ENCODE data around the gene LTBR.
"Not testable (repeated sequence)": the region's sequence is repeated elsewhere in the genome, so short reads cannot be mapped to it uniquely, and the experiment has no call there.

Gene LTBR

GRCh38 chr12:6407236-6407954 is 23.4 kb downstream of the LTBR start:
- DNase-seq (ENCODE audit: low read depth, low spot score), result no peak
- Histone ChIP-seq H3K4me1 (ENCODE audit: control insufficient read depth, insufficient read depth, low read length) (no peaks in the 10 kb centered on the region), H3K27me3 (ENCODE audit: control insufficient read depth, insufficient read depth, low read length) (no peaks in the 10 kb centered on the region), H3K9me3 (ENCODE audit: control insufficient read depth, insufficient read depth, low read length) (no peaks in the 10 kb centered on the region), H3K36me3 (ENCODE audit: control insufficient read depth, insufficient read depth, low read length) (no peaks in the 10 kb centered on the region), H3K4me3 (ENCODE audit: low read length) (no peak overlapping the region), H3K27ac (ENCODE audit: low read length) (no peak overlapping the region)
- no CpG with 5 or more reads among the region's 10 CpGs for WGBS (ENCODE audit: insufficient coverage, insufficient read length)

GRCh38 chr12:6416596-6416995 is 32.6 kb downstream of the LTBR start:
- no peak for DNase-seq (ENCODE audit: low read depth, low spot score)
- H3K4me3 ChIP-seq (ENCODE audit: low read length), result no peak overlapping the region
- no peaks in the 10 kb centered on the region for H3K36me3 ChIP-seq (ENCODE audit: control insufficient read depth, insufficient read depth, low read length)
- no peaks in the 10 kb centered on the region for H3K9me3 ChIP-seq (ENCODE audit: control insufficient read depth, insufficient read depth, low read length)
- H3K27ac ChIP-seq (ENCODE audit: low read length), result no peak overlapping the region
- H3K4me1 ChIP-seq (ENCODE audit: control insufficient read depth, insufficient read depth, low read length), result no peaks in the 10 kb centered on the region
- WGBS (ENCODE audit: insufficient coverage, insufficient read length), result 100% methylated on average over 1 of the region's 3 CpGs
- no peaks in the 10 kb centered on the region for H3K27me3 ChIP-seq (ENCODE audit: control insufficient read depth, insufficient read depth, low read length)

- no CpG with 5 or more reads among the region's 6 CpGs for WGBS (ENCODE audit: insufficient coverage, insufficient read length)
- H3K36me3 ChIP-seq (ENCODE audit: control insufficient read depth, insufficient read depth, low read length), result no peaks in the 10 kb centered on the region
- no peaks in the 10 kb centered on the region for H3K4me1 ChIP-seq (ENCODE audit: control insufficient read depth, insufficient read depth, low read length)
- H3K9me3 ChIP-seq (ENCODE audit: control insufficient read depth, insufficient read depth, low read length), result no peaks in the 10 kb centered on the region
- H3K27me3 ChIP-seq (ENCODE audit: control insufficient read depth, insufficient read depth, low read length), result no peaks in the 10 kb centered on the region
- H3K4me3 ChIP-seq (ENCODE audit: low read length), result no peak overlapping the region
- no peak for DNase-seq (ENCODE audit: low read depth, low spot score)
- no peak overlapping the region for H3K27ac ChIP-seq (ENCODE audit: low read length)
These were observed 34.8 kb downstream of the LTBR start for GRCh38 chr12:6418796-6419195.

GRCh38 chr12:6420364-6420763 is 36.4 kb downstream of the LTBR start:
- Histone ChIP-seq H3K4me3 (ENCODE audit: low read length) (no peak overlapping the region), H3K4me1 (ENCODE audit: control insufficient read depth, insufficient read depth, low read length) (no peaks in the 10 kb centered on the region), H3K36me3 (ENCODE audit: control insufficient read depth, insufficient read depth, low read length) (no peaks in the 10 kb centered on the region), H3K9me3 (ENCODE audit: control insufficient read depth, insufficient read depth, low read length) (no peaks in the 10 kb centered on the region), H3K27me3 (ENCODE audit: control insufficient read depth, insufficient read depth, low read length) (no peaks in the 10 kb centered on the region), H3K27ac (ENCODE audit: low read length) (no peak overlapping the region)
- DNase-seq (ENCODE audit: low read depth, low spot score), result no peak
- WGBS (ENCODE audit: insufficient coverage, insufficient read length), result no CpG with 5 or more reads among the region's 4 CpGs

- no peaks in the 10 kb centered on the region for H3K4me1 ChIP-seq (ENCODE audit: control insufficient read depth, insufficient read depth, low read length)
- no peak overlapping the region for H3K27ac ChIP-seq (ENCODE audit: low read length)
- no CpG with 5 or more reads among the region's 9 CpGs for WGBS (ENCODE audit: insufficient coverage, insufficient read length)
- no peaks in the 10 kb centered on the region for H3K36me3 ChIP-seq (ENCODE audit: control insufficient read depth, insufficient read depth, low read length)
- H3K9me3 ChIP-seq (ENCODE audit: control insufficient read depth, insufficient read depth, low read length), result no peaks in the 10 kb centered on the region
- no peaks in the 10 kb centered on the region for H3K27me3 ChIP-seq (ENCODE audit: control insufficient read depth, insufficient read depth, low read length)
- no peak overlapping the region for H3K4me3 ChIP-seq (ENCODE audit: low read length)
- peak; percentile 89 for DNase-seq (ENCODE audit: low read depth, low spot score)
These were observed 39.5 kb downstream of the LTBR start for GRCh38 chr12:6423267-6424007.

- no peaks in the 10 kb centered on the region for H3K36me3 ChIP-seq (ENCODE audit: control insufficient read depth, insufficient read depth, low read length)
- no peaks in the 10 kb centered on the region for H3K27me3 ChIP-seq (ENCODE audit: control insufficient read depth, insufficient read depth, low read length)
- H3K9me3 ChIP-seq (ENCODE audit: control insufficient read depth, insufficient read depth, low read length), result no peaks in the 10 kb centered on the region
- H3K4me1 ChIP-seq (ENCODE audit: control insufficient read depth, insufficient read depth, low read length), result no peaks in the 10 kb centered on the region
- DNase-seq (ENCODE audit: low read depth, low spot score), result no peak
- H3K4me3 ChIP-seq (ENCODE audit: low read length), result no peak overlapping the region
- H3K27ac ChIP-seq (ENCODE audit: low read length), result no peak overlapping the region
- WGBS (ENCODE audit: insufficient coverage, insufficient read length), result no CpG with 5 or more reads among the region's 6 CpGs
These were observed 40.0 kb downstream of the LTBR start for GRCh38 chr12:6424008-6424347.

- DNase-seq (ENCODE audit: low read depth, low spot score), result no peak
- no peaks in the 10 kb centered on the region for H3K4me1 ChIP-seq (ENCODE audit: control insufficient read depth, insufficient read depth, low read length)
These were observed 40.9 kb downstream of the LTBR start for GRCh38 chr12:6424866-6425265.

GRCh38 chr12:6425590-6426531 is 41.9 kb downstream of the LTBR start:
- Histone ChIP-seq H3K9me3 (ENCODE audit: control insufficient read depth, insufficient read depth, low read length) (no peaks in the 10 kb centered on the region), H3K27ac (ENCODE audit: low read length) (no peak overlapping the region), H3K27me3 (ENCODE audit: control insufficient read depth, insufficient read depth, low read length) (no peaks in the 10 kb centered on the region), H3K4me3 (ENCODE audit: low read length) (no peak overlapping the region), H3K36me3 (ENCODE audit: control insufficient read depth, insufficient read depth, low read length) (no peaks in the 10 kb centered on the region), H3K4me1 (ENCODE audit: control insufficient read depth, insufficient read depth, low read length) (no peaks in the 10 kb centered on the region)
- WGBS (ENCODE audit: insufficient coverage, insufficient read length), result no CpG with 5 or more reads among the region's 23 CpGs
- DNase-seq (ENCODE audit: low read depth, low spot score), result no peak

More at GRCh38 chr12:6424866-6425265, 40.9 kb downstream of the LTBR start:
- Histone ChIP-seq H3K27me3 (ENCODE audit: control insufficient read depth, insufficient read depth, low read length) (no peaks in the 10 kb centered on the region), H3K27ac (ENCODE audit: low read length) (no peak overlapping the region), H3K36me3 (ENCODE audit: control insufficient read depth, insufficient read depth, low read length) (no peaks in the 10 kb centered on the region), H3K9me3 (ENCODE audit: control insufficient read depth, insufficient read depth, low read length) (no peaks in the 10 kb centered on the region), H3K4me3 (ENCODE audit: low read length) (no peak overlapping the region)
- no CpG with 5 or more reads among the region's 8 CpGs for WGBS (ENCODE audit: insufficient coverage, insufficient read length)

- no peak overlapping the region for H3K4me3 ChIP-seq (ENCODE audit: low read length)
- no peak overlapping the region for H3K27ac ChIP-seq (ENCODE audit: low read length)
- no CpG with 5 or more reads among the region's 14 CpGs for WGBS (ENCODE audit: insufficient coverage, insufficient read length)
- H3K4me1 ChIP-seq (ENCODE audit: control insufficient read depth, insufficient read depth, low read length), result no peaks in the 10 kb centered on the region
- H3K27me3 ChIP-seq (ENCODE audit: control insufficient read depth, insufficient read depth, low read length), result no peaks in the 10 kb centered on the region
- no peaks in the 10 kb centered on the region for H3K9me3 ChIP-seq (ENCODE audit: control insufficient read depth, insufficient read depth, low read length)
- H3K36me3 ChIP-seq (ENCODE audit: control insufficient read depth, insufficient read depth, low read length), result no peaks in the 10 kb centered on the region
- DNase-seq (ENCODE audit: low read depth, low spot score), result no peak
These were observed 43.1 kb downstream of the LTBR start for GRCh38 chr12:6426882-6427671.

GRCh38 chr12:6427796-6428195 is 43.8 kb downstream of the LTBR start:
- H3K36me3 ChIP-seq (ENCODE audit: control insufficient read depth, insufficient read depth, low read length); DNase-seq (ENCODE audit: low read depth, low spot score); H3K27me3 ChIP-seq (ENCODE audit: control insufficient read depth, insufficient read depth, low read length); H3K4me3 ChIP-seq (ENCODE audit: low read length); H3K27ac ChIP-seq (ENCODE audit: low read length); H3K4me1 ChIP-seq (ENCODE audit: control insufficient read depth, insufficient read depth, low read length); H3K9me3 ChIP-seq (ENCODE audit: control insufficient read depth, insufficient read depth, low read length): not testable (repeated sequence)
- no CpG with 5 or more reads among the region's 10 CpGs for WGBS (ENCODE audit: insufficient coverage, insufficient read length)
